Measurements from ENCODE around the gene REEP2.

REEP2 gene

GRCh38 chr5:138448481-138449398 lies 9.9 kb downstream of the REEP2 start:
- no peak for DNase-seq

- DNase-seq, result peak; percentile 76 to 83
These were observed 10.8 kb downstream of the REEP2 start for GRCh38 chr5:138449501-138450239.

GRCh38 chr5:138450971-138451370 lies 12.1 kb downstream of the REEP2 start:
- DNase-seq, result no peak

- no peak for DNase-seq
These were observed 13.9 kb downstream of the REEP2 start for GRCh38 chr5:138452720-138453119.

GRCh38 chr5:138453590-138453989 lies 14.7 kb downstream of the REEP2 start:
- no peak for DNase-seq

- DNase-seq, result no peak
These were observed 15.3 kb downstream of the REEP2 start for GRCh38 chr5:138454121-138454520.

GRCh38 chr5:138455232-138455930 lies 16.5 kb downstream of the REEP2 start:
- no peak for DNase-seq

- DNase-seq, result no peak
These were observed 18.8 kb downstream of the REEP2 start for GRCh38 chr5:138457531-138458275.

- no peak for DNase-seq
These were observed 19.5 kb downstream of the REEP2 start for GRCh38 chr5:138458384-138458783.

GRCh38 chr5:138458856-138459255 lies 20.0 kb downstream of the REEP2 start:
- no peak for DNase-seq

GRCh38 chr5:138459311-138459933 lies 20.6 kb downstream of the REEP2 start:
- no peak for DNase-seq

GRCh38 chr5:138460032-138460693 lies 21.3 kb downstream of the REEP2 start:
- DNase-seq, result no peak

- no peak for DNase-seq
These were observed 22.7 kb downstream of the REEP2 start for GRCh38 chr5:138461343-138462125.

GRCh38 chr5:138463419-138464007 lies 24.7 kb downstream of the REEP2 start:
- peak; percentile 8 to 46 for DNase-seq

- peak; percentile 86 to 90 for DNase-seq
These were observed 25.1 kb downstream of the REEP2 start for GRCh38 chr5:138464008-138464387.

- peak; percentile 98 for DNase-seq
These were observed 25.8 kb downstream of the REEP2 start for GRCh38 chr5:138464388-138465260.

- DNase-seq, result peak; percentile 81 to 86
These were observed 26.6 kb downstream of the REEP2 start, which contains the start of gene EGR1 for GRCh38 chr5:138465261-138466124. Gene EGR1 (plus strand): TSS chr5:138465479. CDS start chr5:138465762, 283 bp downstream.

All from SHP77 (cell line).